ENCODE data around the gene COPB1.

COPB1 gene

GRCh38 chr11:14513800-14514199, 14.2 kb upstream of the COPB1 start:
- DNase-seq: no peak

GRCh38 chr11:14506532-14506931, 6.9 kb upstream of the COPB1 start:
- DNase-seq: no peak

- DNase-seq: no peak
Measured at GRCh38 chr11:14503023-14503422, 3.4 kb upstream of the COPB1 start.

- no peak for DNase-seq
Measured at GRCh38 chr11:14502039-14502438, 2.4 kb upstream of the COPB1 start.

GRCh38 chr11:14500181-14500651, 605 bp upstream of the COPB1 start:
- peak; percentile 58 for DNase-seq

GRCh38 chr11:14499178-14499559, 442 bp downstream of the COPB1 start:
- DNase-seq: peak; percentile 28

GRCh38 chr11:14480716-14481115, 18.9 kb downstream of the COPB1 start:
- peak; percentile 4 for DNase-seq

- no peak for DNase-seq
Measured at GRCh38 chr11:14471127-14471526, 28.5 kb downstream of the COPB1 start.

GRCh38 chr11:14463623-14464022, 36.0 kb downstream of the COPB1 start:
- no peak for DNase-seq

GRCh38 chr11:14460147-14460546, 39.5 kb downstream of the COPB1 start:
- no peak for DNase-seq

- DNase-seq: no peak
Measured at GRCh38 chr11:14458377-14458776, 41.2 kb downstream of the COPB1 start.

GRCh38 chr11:14455648-14456430, 43.8 kb downstream of the COPB1 start:
- DNase-seq: no peak

GRCh38 chr11:14454861-14455632, 44.6 kb downstream of the COPB1 start:
- peak; percentile 12 for DNase-seq

- DNase-seq: no peak
Measured at GRCh38 chr11:14451825-14452224, 47.8 kb downstream of the COPB1 start.

GRCh38 chr11:14449302-14449714, 50.3 kb downstream of the COPB1 start:
- no peak for DNase-seq

- no peak for DNase-seq
Measured at GRCh38 chr11:14448240-14448639, 51.4 kb downstream of the COPB1 start.

- DNase-seq: no peak
Measured at GRCh38 chr11:14446701-14447169, 52.9 kb downstream of the COPB1 start.

- DNase-seq: no peak
Measured at GRCh38 chr11:14445542-14446530, 53.8 kb downstream of the COPB1 start.

- no peak for DNase-seq
Measured at GRCh38 chr11:14444441-14445189, 55.0 kb downstream of the COPB1 start.

GRCh38 chr11:14443638-14444037, 56.0 kb downstream of the COPB1 start:
- DNase-seq: no peak

- peak; percentile 41 for DNase-seq
Measured at GRCh38 chr11:14435717-14436512, 63.7 kb downstream of the COPB1 start.
